Sigmoid colon (tissue), 4 donors: ENCODE measurements around the gene TPX2.

ENCODE experiments used
- EP300 ChIP-seq, 4 donors: sonication (generic); formaldehyde crosslinking; IDR thresholded peaks; one replicate each; pipeline ENCODE4 v1.6.1; 2017; ENCODE audit warnings: antibody characterized with exemption in 4 of 4
- POLR2A ChIP-seq, 2 donors: fragments of 450-650 bp; IDR thresholded peaks; one replicate each; pipeline ENCODE4 v1.6.1; 2016; ENCODE audit warnings: antibody characterized with exemption in 2 of 2, mild to moderate bottlenecking in 2 of 2, moderate library complexity in 2 of 2
- POLR2AphosphoS5 ChIP-seq, 4 donors: sonication (generic); formaldehyde crosslinking; IDR thresholded peaks; one replicate each; pipeline ENCODE4 v1.6.1; 2017; ENCODE audit warnings: antibody characterized with exemption in 4 of 4
- TF ChIP-seq, protein P1 (sequence below), 4 experiments: fragments of 450-650 bp in 3 of 4; fragments of 200-600 bp in 1 of 4; IDR thresholded peaks; one replicate each; pipeline ENCODE4 v1.5.1; 2016 to 2019; ENCODE audit warnings: antibody characterized with exemption in 4 of 4, mild to moderate bottlenecking in 3 of 4, moderate library complexity in 2 of 4

DNA sequence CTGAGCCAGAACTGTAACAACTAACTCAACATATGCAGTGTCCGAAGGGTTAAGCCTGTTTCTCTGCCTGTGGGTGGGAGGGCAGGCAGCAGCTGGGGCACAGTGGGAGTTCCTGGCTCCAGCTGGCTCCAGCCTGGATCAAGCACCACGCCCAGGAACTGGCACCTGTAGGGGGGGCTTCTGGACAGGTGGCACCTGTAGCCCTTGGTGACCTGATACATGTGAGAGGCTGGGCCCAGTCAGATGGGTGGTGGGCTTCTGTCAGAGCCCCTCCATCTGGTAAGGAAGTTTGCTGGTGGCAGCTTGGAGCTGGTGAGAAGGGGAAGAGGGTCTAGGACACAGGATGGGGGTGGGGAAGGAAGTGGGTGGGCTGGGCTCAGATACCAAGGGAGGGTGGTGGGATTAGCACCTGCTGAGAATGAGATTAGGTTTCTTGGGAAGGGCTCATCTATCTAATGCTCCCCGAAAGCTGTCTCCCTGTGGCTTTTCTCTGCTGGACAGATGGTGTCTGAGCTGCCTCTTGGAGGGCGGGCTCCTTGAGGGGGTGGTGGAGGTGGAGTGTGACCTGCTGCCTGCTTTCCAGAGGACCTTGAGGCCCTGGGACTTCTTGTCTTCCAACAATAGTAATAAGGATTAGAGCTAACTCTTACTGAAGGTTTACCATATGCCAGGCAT is 45.0 kb upstream of the TPX2 start:
- TF ChIP-seq, protein P1, sequence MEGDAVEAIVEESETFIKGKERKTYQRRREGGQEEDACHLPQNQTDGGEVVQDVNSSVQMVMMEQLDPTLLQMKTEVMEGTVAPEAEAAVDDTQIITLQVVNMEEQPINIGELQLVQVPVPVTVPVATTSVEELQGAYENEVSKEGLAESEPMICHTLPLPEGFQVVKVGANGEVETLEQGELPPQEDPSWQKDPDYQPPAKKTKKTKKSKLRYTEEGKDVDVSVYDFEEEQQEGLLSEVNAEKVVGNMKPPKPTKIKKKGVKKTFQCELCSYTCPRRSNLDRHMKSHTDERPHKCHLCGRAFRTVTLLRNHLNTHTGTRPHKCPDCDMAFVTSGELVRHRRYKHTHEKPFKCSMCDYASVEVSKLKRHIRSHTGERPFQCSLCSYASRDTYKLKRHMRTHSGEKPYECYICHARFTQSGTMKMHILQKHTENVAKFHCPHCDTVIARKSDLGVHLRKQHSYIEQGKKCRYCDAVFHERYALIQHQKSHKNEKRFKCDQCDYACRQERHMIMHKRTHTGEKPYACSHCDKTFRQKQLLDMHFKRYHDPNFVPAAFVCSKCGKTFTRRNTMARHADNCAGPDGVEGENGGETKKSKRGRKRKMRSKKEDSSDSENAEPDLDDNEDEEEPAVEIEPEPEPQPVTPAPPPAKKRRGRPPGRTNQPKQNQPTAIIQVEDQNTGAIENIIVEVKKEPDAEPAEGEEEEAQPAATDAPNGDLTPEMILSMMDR (IDR thresholded peaks at IDR 0.05), result no peak
- no peak for TF ChIP-seq POLR2A (IDR thresholded peaks at IDR 0.05)
- no peak for TF ChIP-seq POLR2AphosphoS5 (IDR thresholded peaks at IDR 0.05)
- no peak for TF ChIP-seq EP300 (IDR thresholded peaks at IDR 0.05)
